ENCODE data around the gene F8A1. TPM values are rescaled to one million over a fixed set of nuclear protein-coding genes. Genes with fewer than 3 reads are reported as not detected.
"Not testable (repeated sequence)": the region's sequence is repeated elsewhere in the genome, so short reads cannot be mapped to it uniquely, and the experiment has no call there.

Gene F8A1
- total RNA-seq, 2 experiments from 2014 or later, result 6.4 to 6.5 TPM

DNA sequence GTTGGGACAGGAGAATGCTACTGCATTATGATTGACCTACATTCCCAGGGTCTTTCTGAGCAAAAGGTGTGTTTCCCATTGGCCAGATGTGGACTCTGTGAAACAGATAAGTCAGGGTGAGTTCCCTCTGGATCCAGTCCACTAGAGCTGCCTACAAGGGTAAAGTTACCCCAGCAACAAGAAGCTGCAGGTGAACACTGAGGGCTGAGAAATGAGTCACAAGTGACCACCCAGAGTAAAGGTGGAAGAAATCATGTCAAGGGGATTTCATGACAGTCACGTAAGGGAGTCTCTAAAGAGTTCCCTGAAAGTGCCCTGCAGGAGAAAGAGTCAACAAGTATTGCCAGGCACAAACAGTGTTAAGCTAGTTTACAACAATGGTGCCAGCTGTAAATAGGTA is 16.3 kb downstream of the F8A1 start:
- Histone ChIP-seq H3K27ac (ENCODE audit: low read depth in 1 of 2, low read length in 2 of 2) (no peak overlapping the region), H3K4me1 (ENCODE audit: insufficient read depth, low read length) (no peaks in the 10 kb centered on the region), H3K9me3 (ENCODE audit: control insufficient read depth in 1 of 2, insufficient read depth in 1 of 2, low read length in 2 of 2) (no peaks in the 10 kb centered on the region), H3K27me3 (ENCODE audit: control insufficient read depth in 1 of 2, insufficient read depth in 2 of 2, low read length in 2 of 2) (peaks cover 0 to 4% of the 10 kb centered on the region in 2 experiments), H3K4me3 (ENCODE audit: low read length) (no peak overlapping the region), H3K36me3 (ENCODE audit: insufficient read depth, low read length) (no peaks in the 10 kb centered on the region)
- H3K4me3 Mint-ChIP-seq, result no peak overlapping the region
- peaks cover 15% of the 10 kb centered on the region for H3K27me3 Mint-ChIP-seq
- DNase-seq (no peak), ATAC-seq (ENCODE audit: poor library complexity) (no peak)
- intact Hi-C loops (cut with DNase I, micrococcal nuclease), result no loop called here
- no peaks in the 10 kb centered on the region for H3K9me3 Mint-ChIP-seq
- no peak overlapping the region for H3K27ac Mint-ChIP-seq
- TF ChIP-seq, protein P1, sequence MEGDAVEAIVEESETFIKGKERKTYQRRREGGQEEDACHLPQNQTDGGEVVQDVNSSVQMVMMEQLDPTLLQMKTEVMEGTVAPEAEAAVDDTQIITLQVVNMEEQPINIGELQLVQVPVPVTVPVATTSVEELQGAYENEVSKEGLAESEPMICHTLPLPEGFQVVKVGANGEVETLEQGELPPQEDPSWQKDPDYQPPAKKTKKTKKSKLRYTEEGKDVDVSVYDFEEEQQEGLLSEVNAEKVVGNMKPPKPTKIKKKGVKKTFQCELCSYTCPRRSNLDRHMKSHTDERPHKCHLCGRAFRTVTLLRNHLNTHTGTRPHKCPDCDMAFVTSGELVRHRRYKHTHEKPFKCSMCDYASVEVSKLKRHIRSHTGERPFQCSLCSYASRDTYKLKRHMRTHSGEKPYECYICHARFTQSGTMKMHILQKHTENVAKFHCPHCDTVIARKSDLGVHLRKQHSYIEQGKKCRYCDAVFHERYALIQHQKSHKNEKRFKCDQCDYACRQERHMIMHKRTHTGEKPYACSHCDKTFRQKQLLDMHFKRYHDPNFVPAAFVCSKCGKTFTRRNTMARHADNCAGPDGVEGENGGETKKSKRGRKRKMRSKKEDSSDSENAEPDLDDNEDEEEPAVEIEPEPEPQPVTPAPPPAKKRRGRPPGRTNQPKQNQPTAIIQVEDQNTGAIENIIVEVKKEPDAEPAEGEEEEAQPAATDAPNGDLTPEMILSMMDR (IDR thresholded peaks at IDR 0.05), result no peak
- ChIA-PET CTCF (no interaction called here), POLR2A (no interaction called here)
- no peaks in the 10 kb centered on the region for H3K4me1 Mint-ChIP-seq (ENCODE audit: low read depth)
- H3K36me3 Mint-ChIP-seq (ENCODE audit: low read depth), result no peaks in the 10 kb centered on the region

DNA sequence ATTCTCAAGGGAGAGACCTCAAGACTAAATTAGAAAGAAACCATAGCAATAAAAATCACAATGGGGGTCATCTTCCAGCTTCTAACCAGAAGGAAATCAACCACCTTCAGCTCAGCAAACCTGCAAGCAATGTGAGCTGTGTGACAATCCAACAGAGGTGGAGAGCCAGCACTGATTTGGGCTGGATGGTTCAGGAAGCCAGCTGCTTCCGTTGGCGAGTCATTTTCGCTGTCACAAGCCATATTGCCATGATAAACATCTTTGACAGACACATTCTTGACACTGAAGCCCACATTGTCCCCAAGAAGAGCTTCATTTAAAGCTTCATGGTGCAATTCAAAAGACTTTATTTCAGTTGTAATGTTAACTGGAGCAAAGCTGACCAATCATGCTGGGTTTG is 22.7 kb downstream of the F8A1 start:
- POLR2A ChIA-PET, result interaction anchor here (0.8 kb wide), 1 partner anchor 8 kb away, joined by 4 read pairs; no protein-coding TSS in a partner anchor
- H3K36me3 Mint-ChIP-seq (ENCODE audit: low read depth), result no peaks in the 10 kb centered on the region
- DNase-seq, result no peak
- CTCF ChIA-PET, result no interaction called here
- TF ChIP-seq, protein P1 (IDR thresholded peaks at IDR 0.05), result no peak
- H3K27ac Mint-ChIP-seq, result no peak overlapping the region
- Histone ChIP-seq H3K9me3 (ENCODE audit: control insufficient read depth in 1 of 2, insufficient read depth in 1 of 2, low read length in 2 of 2) (no peaks in the 10 kb centered on the region), H3K27me3 (ENCODE audit: control insufficient read depth in 1 of 2, insufficient read depth in 2 of 2, low read length in 2 of 2) (peaks cover 0 to 4% of the 10 kb centered on the region in 2 experiments), H3K36me3 (ENCODE audit: insufficient read depth, low read length) (no peaks in the 10 kb centered on the region), H3K27ac (ENCODE audit: low read depth in 1 of 2, low read length in 2 of 2) (no peak overlapping the region), H3K4me3 (ENCODE audit: low read length) (no peak overlapping the region), H3K4me1 (ENCODE audit: insufficient read depth, low read length) (no peaks in the 10 kb centered on the region)
- ATAC-seq (ENCODE audit: poor library complexity), result no peak
- intact Hi-C loops (cut with DNase I, micrococcal nuclease), result no loop called here
- H3K4me3 Mint-ChIP-seq, result no peak overlapping the region
- H3K27me3 Mint-ChIP-seq, result peaks cover 17% of the 10 kb centered on the region
- no peaks in the 10 kb centered on the region for H3K4me1 Mint-ChIP-seq (ENCODE audit: low read depth)
- no peaks in the 10 kb centered on the region for H3K9me3 Mint-ChIP-seq

DNA sequence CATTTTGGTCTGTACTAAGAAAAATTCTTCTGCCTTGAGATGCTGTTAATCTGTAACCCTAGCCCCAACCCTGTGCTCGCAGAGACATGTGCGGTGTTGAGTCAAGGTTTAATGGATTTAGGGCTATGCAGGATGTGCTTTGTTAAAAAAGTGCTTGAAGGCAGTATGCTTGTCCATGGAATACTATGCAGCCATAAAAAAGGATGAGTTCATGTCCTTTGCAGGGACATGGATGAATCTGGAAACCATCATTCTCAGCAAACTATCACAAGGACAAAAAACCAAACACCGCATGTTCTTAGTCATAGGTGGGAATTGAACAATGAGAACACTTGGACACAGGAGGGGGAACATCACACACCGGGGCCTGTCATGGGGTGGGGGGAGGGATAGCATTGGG is 23.9 kb downstream of the F8A1 start:
- DNase-seq; H3K9me3 ChIP-seq (ENCODE audit: control insufficient read depth in 1 of 2, insufficient read depth in 1 of 2, low read length in 2 of 2); H3K27ac Mint-ChIP-seq; H3K36me3 Mint-ChIP-seq (ENCODE audit: low read depth); ATAC-seq (ENCODE audit: poor library complexity); intact Hi-C loops (cut with DNase I, micrococcal nuclease); H3K27ac ChIP-seq (ENCODE audit: low read depth in 1 of 2, low read length in 2 of 2); H3K4me1 ChIP-seq (ENCODE audit: insufficient read depth, low read length); H3K9me3 Mint-ChIP-seq; H3K4me1 Mint-ChIP-seq (ENCODE audit: low read depth); POLR2A ChIA-PET; H3K4me3 ChIP-seq (ENCODE audit: low read length); H3K27me3 ChIP-seq (ENCODE audit: control insufficient read depth in 1 of 2, insufficient read depth in 2 of 2, low read length in 2 of 2); H3K36me3 ChIP-seq (ENCODE audit: insufficient read depth, low read length); H3K4me3 Mint-ChIP-seq; CTCF ChIA-PET: not testable (repeated sequence)
- peaks cover 17% of the 10 kb centered on the region for H3K27me3 Mint-ChIP-seq

DNA sequence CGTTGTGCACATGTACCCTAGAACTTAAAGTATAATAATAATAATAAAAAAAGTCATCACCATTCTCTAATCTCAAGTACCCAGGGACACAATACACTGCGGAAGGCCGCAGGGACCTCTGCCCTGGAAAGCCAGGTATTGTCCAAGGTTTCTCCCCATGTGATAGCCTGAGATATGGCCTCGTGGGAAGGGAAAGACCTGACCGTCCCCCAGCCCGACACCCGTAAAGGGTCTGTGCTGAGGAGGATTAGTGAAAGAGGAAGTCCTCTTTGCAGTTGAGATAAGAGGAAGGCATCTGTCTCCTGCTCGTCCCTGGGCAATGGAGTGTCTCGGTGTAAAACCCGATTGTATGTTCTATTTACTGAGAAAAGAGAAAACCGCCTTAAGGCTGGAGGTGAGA is 24.4 kb downstream of the F8A1 start:
- H3K9me3 ChIP-seq (ENCODE audit: control insufficient read depth in 1 of 2, insufficient read depth in 1 of 2, low read length in 2 of 2); CTCF ChIA-PET; H3K9me3 Mint-ChIP-seq; H3K36me3 Mint-ChIP-seq (ENCODE audit: low read depth); ATAC-seq (ENCODE audit: poor library complexity); H3K27ac ChIP-seq (ENCODE audit: low read depth in 1 of 2, low read length in 2 of 2); H3K4me3 Mint-ChIP-seq; H3K36me3 ChIP-seq (ENCODE audit: insufficient read depth, low read length); H3K27me3 ChIP-seq (ENCODE audit: control insufficient read depth in 1 of 2, insufficient read depth in 2 of 2, low read length in 2 of 2); DNase-seq; POLR2A ChIA-PET; H3K4me3 ChIP-seq (ENCODE audit: low read length); H3K4me1 ChIP-seq (ENCODE audit: insufficient read depth, low read length); intact Hi-C loops (cut with DNase I, micrococcal nuclease); H3K27ac Mint-ChIP-seq; H3K4me1 Mint-ChIP-seq (ENCODE audit: low read depth): not testable (repeated sequence)
- H3K27me3 Mint-ChIP-seq, result peaks cover 17% of the 10 kb centered on the region

Data from CD4-positive, alpha-beta T cell (primary cell).